ENCODE data around the gene KHDRBS2. TPM values are rescaled to one million over a fixed set of nuclear protein-coding genes. Genes with fewer than 3 reads are reported as not detected.

Gene KHDRBS2
- total RNA-seq, 2 experiments from 2014 or later, result not detected

DNA sequence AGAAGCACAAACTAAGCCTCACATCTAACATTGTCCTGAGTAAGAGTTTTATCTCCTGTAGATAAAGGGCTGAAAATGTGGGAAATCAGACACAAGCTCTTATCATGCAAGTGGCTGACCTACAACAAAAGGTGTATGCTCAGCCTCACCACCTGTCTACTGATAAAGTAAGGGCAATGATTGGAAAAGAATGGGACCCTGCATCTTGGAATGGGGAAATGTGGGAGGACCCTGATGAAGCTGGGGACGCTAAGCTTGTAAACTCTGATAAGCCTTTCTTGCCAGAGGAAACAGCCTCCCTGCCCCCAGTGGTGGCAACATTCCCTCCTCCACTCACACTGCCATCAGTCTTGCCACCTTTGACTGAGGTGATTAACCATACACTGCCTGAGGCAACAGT is 166.6 kb downstream of the KHDRBS2 start:
- ATAC-seq (ENCODE audit: poor library complexity), result no peak
- Mint-ChIP-seq H3K4me3 (no peak overlapping the region), H3K27ac (no peak overlapping the region), H3K36me3 (ENCODE audit: low read depth) (no peaks in the 10 kb centered on the region), H3K4me1 (ENCODE audit: low read depth) (no peaks in the 10 kb centered on the region), H3K9me3 (peaks cover 15% of the 10 kb centered on the region), H3K27me3 (no peaks in the 10 kb centered on the region)
- Histone ChIP-seq H3K27me3 (ENCODE audit: control insufficient read depth in 1 of 2, insufficient read depth in 2 of 2, low read length in 2 of 2) (no peaks in the 10 kb centered on the region), H3K4me3 (ENCODE audit: low read length) (no peak overlapping the region), H3K4me1 (ENCODE audit: insufficient read depth, low read length) (no peaks in the 10 kb centered on the region), H3K36me3 (ENCODE audit: insufficient read depth, low read length) (no peaks in the 10 kb centered on the region), H3K9me3 (ENCODE audit: control insufficient read depth in 1 of 2, insufficient read depth in 1 of 2, low read length in 2 of 2) (peaks cover 4 to 5% of the 10 kb centered on the region in 2 experiments), H3K27ac (ENCODE audit: low read depth in 1 of 2, low read length in 2 of 2) (no peak overlapping the region)
- DNase-seq, result no peak
- intact Hi-C loops (cut with DNase I, micrococcal nuclease), result no loop called here
- ChIA-PET CTCF (no interaction called here), POLR2A (no interaction called here)
- TF ChIP-seq, protein P1, sequence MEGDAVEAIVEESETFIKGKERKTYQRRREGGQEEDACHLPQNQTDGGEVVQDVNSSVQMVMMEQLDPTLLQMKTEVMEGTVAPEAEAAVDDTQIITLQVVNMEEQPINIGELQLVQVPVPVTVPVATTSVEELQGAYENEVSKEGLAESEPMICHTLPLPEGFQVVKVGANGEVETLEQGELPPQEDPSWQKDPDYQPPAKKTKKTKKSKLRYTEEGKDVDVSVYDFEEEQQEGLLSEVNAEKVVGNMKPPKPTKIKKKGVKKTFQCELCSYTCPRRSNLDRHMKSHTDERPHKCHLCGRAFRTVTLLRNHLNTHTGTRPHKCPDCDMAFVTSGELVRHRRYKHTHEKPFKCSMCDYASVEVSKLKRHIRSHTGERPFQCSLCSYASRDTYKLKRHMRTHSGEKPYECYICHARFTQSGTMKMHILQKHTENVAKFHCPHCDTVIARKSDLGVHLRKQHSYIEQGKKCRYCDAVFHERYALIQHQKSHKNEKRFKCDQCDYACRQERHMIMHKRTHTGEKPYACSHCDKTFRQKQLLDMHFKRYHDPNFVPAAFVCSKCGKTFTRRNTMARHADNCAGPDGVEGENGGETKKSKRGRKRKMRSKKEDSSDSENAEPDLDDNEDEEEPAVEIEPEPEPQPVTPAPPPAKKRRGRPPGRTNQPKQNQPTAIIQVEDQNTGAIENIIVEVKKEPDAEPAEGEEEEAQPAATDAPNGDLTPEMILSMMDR (IDR thresholded peaks at IDR 0.05), result no peak

DNA sequence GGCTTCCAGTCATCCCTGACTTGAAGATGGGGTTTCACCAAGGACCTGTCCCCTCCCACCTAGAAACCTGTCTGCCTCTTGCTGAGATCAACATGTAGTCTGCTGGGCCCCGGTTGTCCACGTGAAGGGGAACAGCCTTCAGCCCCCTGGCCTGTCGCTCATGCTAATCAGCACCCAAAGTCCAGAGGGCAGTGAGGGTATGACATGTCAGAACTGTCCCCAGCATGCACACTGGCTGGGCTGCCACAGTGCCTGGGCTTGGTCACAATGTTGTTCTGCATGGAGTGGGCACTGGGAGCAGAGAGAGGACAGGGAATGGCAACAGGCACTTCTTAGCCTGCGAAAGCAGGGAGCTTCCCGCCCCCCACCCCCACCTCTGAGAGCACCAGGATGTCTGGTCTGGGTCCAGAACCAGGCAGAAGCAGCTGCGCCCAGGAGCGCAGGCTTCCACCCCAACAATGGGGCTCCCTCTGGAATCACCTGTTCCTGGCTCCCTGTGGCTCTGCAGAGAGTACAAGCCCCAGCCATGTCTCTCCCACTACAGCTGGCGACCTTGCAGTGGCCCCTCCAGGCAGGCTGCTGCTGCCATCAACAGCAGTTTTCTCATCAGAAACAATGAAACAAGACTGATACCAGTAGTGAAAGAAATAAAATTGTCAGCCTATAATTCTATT is 182.7 kb downstream of the KHDRBS2 start:
- intact Hi-C loops (cut with DNase I, micrococcal nuclease), result no loop called here
- TF ChIP-seq, protein P1 (IDR thresholded peaks at IDR 0.05), result no peak
- no peak for DNase-seq
- H3K9me3 ChIP-seq (ENCODE audit: control insufficient read depth in 1 of 2, insufficient read depth in 1 of 2, low read length in 2 of 2), result peaks cover 4 to 17% of the 10 kb centered on the region in 2 experiments
- no peak for ATAC-seq (ENCODE audit: poor library complexity)
- no peak overlapping the region for H3K27ac Mint-ChIP-seq
- H3K4me3 ChIP-seq (ENCODE audit: low read length), result no peak overlapping the region
- no peaks in the 10 kb centered on the region for H3K4me1 ChIP-seq (ENCODE audit: insufficient read depth, low read length)
- no peaks in the 10 kb centered on the region for H3K27me3 ChIP-seq (ENCODE audit: control insufficient read depth in 1 of 2, insufficient read depth in 2 of 2, low read length in 2 of 2)
- ChIA-PET POLR2A (no interaction called here), CTCF (interaction anchor here (0.6 kb wide), 1 partner anchor 9 kb away, joined by 3 read pairs; no protein-coding TSS in a partner anchor)
- no peak overlapping the region for H3K4me3 Mint-ChIP-seq
- no peaks in the 10 kb centered on the region for H3K36me3 Mint-ChIP-seq (ENCODE audit: low read depth)
- no peaks in the 10 kb centered on the region for H3K27me3 Mint-ChIP-seq
- H3K36me3 ChIP-seq (ENCODE audit: insufficient read depth, low read length), result no peaks in the 10 kb centered on the region
- H3K27ac ChIP-seq (ENCODE audit: low read depth in 1 of 2, low read length in 2 of 2), result no peak overlapping the region
- H3K4me1 Mint-ChIP-seq (ENCODE audit: low read depth), result no peaks in the 10 kb centered on the region
- H3K9me3 Mint-ChIP-seq, result peaks cover 7% of the 10 kb centered on the region

DNA sequence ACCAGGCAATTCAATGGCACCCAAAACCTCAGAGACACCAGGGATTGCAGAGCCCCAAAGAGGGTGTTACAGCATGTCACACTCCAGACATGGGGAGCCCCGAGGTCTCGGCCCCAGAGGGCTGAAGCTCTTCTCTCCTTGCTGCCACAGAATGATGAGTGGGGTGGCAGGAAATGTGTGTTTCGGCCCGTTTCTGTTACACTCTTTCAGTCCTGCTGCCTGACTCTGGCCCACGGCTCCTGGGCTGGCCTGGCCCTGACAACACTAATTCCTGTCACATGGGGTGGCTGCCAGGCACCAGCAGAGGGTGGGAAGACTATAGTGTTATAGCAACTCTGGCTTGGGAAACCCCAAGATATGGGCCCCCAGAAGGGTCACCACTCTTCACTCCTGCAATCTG is 183.6 kb downstream of the KHDRBS2 start:
- H3K27me3 ChIP-seq (ENCODE audit: control insufficient read depth in 1 of 2, insufficient read depth in 2 of 2, low read length in 2 of 2), result no peaks in the 10 kb centered on the region
- no peak overlapping the region for H3K27ac Mint-ChIP-seq
- CTCF ChIA-PET, result no interaction called here
- ATAC-seq (ENCODE audit: poor library complexity) (no peak), DNase-seq (no peak)
- H3K36me3 Mint-ChIP-seq (ENCODE audit: low read depth), result no peaks in the 10 kb centered on the region
- no peaks in the 10 kb centered on the region for H3K4me1 Mint-ChIP-seq (ENCODE audit: low read depth)
- H3K27ac ChIP-seq (ENCODE audit: low read depth in 1 of 2, low read length in 2 of 2), result no peak overlapping the region
- TF ChIP-seq, protein P1 (IDR thresholded peaks at IDR 0.05), result no peak
- no peak overlapping the region for H3K4me3 ChIP-seq (ENCODE audit: low read length)
- POLR2A ChIA-PET, result no interaction called here
- no peak overlapping the region for H3K4me3 Mint-ChIP-seq
- intact Hi-C loops (cut with DNase I, micrococcal nuclease), result no loop called here
- H3K4me1 ChIP-seq (ENCODE audit: insufficient read depth, low read length), result no peaks in the 10 kb centered on the region
- H3K9me3 ChIP-seq (ENCODE audit: control insufficient read depth in 1 of 2, insufficient read depth in 1 of 2, low read length in 2 of 2), result peaks cover 4 to 17% of the 10 kb centered on the region in 2 experiments
- H3K36me3 ChIP-seq (ENCODE audit: insufficient read depth, low read length), result no peaks in the 10 kb centered on the region
- no peaks in the 10 kb centered on the region for H3K27me3 Mint-ChIP-seq
- H3K9me3 Mint-ChIP-seq, result peaks cover 7% of the 10 kb centered on the region
